HG03159 (cell line): ENCODE measurements around the gene SHQ1.

Experiments used
- ATAC-seq: cut with Tn5 transposase; IDR thresholded peaks from one replicate; pipeline ENCODE4 v1.9.1; 2021; ENCODE audit warnings: mild to moderate bottlenecking, moderate library complexity; ENCODE audit not compliant: unreplicated experiment

The SHQ1 gene

DNA sequence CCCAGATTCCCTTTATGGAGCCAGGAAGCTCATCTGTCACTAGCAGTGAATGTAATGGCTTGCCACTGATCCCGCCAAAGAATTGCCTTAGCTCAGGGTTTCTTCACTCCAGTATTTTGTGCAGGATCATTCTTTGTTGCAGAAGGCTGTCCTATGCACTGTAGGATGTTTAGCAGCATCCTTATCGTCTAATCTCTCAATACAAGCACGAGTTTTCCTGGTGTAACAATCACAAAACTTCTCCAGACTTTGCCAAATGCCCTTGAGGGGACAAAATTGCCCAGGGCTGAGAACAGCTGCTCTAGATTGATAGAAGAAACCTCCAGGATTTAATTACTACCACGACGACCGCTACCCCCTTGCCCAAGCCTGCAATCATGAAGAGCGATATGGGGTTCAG is 6.8 kb upstream of the SHQ1 start:
- no peak for ATAC-seq

DNA sequence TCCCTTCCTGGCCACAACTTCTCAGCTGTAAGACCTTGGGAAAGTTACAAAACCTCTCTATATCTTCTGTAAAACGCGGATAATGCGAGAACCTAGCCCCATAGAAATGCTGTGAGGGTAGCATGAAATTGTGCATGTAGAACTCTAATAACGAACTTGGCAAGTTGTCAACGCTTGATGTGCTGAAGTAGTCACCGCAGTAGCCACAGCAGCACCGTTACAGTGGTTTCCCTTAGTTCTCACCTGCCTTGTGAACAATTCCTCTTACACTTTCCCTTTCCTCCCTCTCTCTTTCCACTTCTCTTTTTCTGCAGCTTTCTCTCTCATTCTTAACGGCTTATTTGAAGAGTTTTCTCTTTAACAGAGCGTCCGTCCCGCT is 447 bp upstream of the SHQ1 start:
- ATAC-seq, result peak; percentile 45

GRCh38 chr3:72847282-72847681 is 963 bp downstream of the SHQ1 start:
- no peak for ATAC-seq

GRCh38 chr3:72846166-72846565 is 2.1 kb downstream of the SHQ1 start:
- ATAC-seq, result no peak

GRCh38 chr3:72844436-72844993 is 3.7 kb downstream of the SHQ1 start:
- no peak for ATAC-seq

DNA sequence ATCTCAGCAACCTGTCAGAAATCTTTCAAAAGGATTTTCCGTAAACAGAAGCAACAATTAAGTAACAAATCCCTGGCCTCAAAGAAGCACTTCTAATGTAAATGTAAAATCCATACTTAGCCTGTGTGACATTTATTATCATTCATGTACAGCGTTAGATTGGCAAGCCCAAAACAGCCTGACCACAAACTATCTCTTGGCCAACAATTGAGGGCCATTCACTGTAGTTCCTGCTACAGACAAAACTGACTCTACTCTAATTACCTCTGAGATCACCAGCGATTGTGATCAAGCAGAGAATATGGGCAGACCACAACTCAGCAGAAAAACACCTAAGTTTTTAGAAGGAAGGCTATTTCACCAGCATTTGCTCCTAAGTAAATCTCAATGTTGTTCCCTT is 9.2 kb downstream of the SHQ1 start:
- ATAC-seq, result no peak

GRCh38 chr3:72836923-72837322 is 11.3 kb downstream of the SHQ1 start:
- ATAC-seq, result no peak

- no peak for ATAC-seq
Observed at GRCh38 chr3:72836416-72836815, 11.8 kb downstream of the SHQ1 start.

DNA sequence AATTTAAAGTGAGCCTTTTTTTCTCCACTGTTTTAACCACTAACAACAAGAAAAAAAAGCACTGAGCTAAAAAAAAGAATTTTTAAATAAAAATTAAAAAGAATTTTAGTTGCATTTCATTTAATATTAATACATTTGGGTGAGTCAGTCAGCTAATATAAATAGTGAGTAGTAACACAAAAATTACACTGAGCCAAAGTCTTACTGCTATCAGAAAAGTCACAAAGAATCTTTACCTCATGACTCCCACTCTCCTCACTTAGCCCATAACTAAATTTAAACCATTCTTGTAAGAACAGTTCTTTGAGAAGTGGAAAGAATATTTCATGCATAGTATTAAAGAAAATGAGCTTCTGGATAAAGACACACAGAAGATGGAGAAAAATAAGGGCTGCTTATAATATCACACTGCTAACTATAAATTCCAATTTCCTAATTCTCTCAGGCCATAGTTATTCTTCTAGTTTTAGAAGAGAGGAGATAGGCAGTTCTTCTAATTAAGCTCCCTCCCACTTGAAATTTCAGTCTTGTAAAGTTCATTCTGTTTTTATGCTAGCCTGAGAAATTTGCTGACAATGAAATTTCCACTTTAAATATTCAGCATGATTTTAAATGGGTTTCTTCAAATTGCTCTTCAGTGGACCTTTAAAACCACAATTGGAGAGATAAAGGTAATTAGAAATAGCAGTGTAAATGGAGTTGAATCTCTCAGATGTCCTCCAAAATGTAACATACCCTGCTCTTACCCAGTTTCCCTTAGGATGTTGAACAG is 17.6 kb downstream of the SHQ1 start:
- no peak for ATAC-seq

- ATAC-seq, result no peak
Observed at GRCh38 chr3:72829701-72830100, 18.5 kb downstream of the SHQ1 start.

DNA sequence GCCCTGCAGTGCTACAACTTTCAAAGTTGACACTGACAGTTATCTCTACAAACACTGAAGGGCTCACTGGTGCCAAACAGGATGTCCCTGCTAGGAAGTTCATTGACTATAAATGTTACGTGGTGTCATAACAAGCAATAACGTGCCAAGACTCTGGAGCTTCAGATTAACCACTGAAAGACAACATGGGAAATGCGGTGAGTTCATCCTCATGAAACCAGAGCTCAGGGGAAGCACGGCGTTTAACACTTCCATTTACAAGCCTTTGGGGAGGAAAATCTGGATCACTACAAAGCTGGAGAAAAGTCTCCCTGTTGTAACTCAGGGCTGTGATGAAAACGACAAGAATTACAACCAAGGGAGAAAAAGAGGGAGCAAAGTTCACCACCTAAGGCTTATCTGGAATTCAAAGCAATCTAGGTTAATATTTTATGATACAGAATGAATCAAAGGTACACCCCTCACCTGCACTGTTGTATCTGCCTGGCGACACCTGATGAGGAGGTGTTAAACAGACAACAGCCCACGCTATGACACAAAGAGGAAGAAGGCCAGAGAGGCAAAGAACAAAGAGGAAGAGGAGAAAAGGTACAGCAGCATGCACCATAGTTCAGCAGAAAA is 27.0 kb downstream of the SHQ1 start:
- ATAC-seq, result peak; percentile 42

DNA sequence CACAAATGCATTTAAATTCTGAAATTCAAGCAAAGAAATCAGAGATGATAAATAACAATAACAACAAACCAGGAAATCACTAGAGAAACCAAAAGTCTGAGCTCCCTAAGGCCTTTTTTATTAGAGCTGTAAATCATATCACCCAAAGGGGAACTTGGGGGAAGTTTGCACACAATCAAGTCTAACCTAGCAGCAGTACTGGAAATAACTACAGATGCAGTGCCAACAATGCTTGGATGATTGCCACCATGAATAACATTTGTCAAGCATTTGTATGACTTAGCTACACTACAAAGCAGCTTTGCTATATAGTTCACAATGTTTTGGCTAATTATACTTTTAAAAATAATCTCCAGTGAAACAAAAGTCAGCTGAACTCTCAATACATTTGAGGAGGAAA is 27.8 kb downstream of the SHQ1 start:
- ATAC-seq, result no peak

GRCh38 chr3:72818905-72819304 is 29.3 kb downstream of the SHQ1 start:
- ATAC-seq, result no peak

GRCh38 chr3:72818092-72818773 is 30.0 kb downstream of the SHQ1 start:
- ATAC-seq, result no peak

DNA sequence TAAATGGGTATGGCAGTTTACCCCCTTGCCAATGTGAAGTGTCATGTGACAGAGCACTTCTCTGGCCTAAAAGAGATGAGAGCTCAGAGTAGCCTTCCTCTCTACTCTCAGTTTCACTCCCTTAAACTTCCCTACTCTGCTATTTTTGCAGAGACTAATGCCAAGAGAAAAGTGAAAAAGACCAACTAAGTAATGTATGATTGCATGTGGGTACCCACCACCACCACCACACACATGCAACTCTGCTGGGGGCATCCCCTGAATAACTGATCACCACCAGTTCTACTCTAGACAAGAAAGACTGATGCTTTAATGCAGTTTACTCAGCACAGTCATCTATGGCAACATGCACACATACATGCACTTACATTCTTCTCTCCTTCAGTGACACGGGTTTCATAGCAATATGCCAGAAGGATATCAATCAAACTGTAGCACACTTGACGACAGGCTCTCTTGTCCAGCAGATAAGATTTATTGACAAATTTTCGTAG is 31.3 kb downstream of the SHQ1 start:
- ATAC-seq, result peak; percentile 60

DNA sequence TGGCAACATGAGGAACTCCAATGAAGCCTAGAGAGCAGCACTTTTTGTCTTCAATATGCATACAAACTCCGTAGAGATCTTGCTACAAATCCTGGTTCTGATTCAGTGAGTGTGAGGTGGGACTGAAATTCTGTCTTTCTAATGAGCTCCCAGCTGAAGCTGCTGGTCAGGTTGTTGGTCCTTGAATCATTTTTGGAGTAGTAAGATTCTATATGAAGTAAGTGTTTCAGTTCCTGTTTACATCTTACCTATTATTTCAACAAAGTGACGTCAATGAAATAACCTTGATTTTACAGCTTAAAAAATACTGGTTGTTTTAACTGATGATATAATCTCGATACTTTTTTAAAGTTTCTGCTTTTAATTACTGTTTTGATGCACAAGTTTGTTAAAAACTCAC is 33.9 kb downstream of the SHQ1 start:
- ATAC-seq, result no peak

- no peak for ATAC-seq
Observed at GRCh38 chr3:72812201-72812600, 36.0 kb downstream of the SHQ1 start.

DNA sequence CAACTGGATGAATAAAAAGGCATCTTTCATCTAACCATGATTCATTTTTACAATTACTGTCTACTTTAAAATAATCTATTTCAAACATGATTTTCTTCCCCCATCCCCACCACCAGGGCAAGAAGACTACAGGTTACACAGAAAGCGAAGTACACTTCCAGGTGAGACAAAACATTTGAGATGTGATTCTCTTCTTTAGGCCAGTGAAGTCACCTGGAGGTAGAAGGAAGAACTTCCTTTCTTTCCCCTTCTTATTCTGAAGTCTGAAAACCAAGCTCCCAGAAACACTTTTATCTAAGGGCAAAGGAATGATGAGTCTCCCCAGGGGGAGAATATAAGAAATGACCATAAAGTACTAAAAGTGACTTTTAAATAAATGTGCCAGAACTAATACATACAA is 36.7 kb downstream of the SHQ1 start:
- ATAC-seq, result no peak

- no peak for ATAC-seq
Observed at GRCh38 chr3:72810659-72811434, 37.4 kb downstream of the SHQ1 start.

DNA sequence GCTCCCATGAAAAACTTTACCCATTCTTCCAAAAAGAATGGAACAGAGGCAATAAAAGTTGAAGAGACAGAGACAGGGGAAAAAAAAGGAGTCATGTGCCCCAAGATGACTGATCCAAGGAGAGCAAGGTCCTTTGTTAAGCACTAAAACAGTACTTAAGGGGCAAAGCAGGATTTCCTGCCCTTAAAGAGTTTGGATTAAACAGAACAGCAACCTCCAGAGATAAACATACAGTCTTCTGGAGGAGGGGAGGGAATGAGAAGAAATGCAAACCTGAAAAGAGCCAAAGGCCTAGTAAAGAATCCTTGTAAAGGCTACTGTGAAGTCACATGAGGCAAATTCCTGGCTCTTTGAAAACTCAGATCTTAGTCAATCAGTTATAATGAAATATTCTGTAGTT is 38.2 kb downstream of the SHQ1 start:
- no peak for ATAC-seq

DNA sequence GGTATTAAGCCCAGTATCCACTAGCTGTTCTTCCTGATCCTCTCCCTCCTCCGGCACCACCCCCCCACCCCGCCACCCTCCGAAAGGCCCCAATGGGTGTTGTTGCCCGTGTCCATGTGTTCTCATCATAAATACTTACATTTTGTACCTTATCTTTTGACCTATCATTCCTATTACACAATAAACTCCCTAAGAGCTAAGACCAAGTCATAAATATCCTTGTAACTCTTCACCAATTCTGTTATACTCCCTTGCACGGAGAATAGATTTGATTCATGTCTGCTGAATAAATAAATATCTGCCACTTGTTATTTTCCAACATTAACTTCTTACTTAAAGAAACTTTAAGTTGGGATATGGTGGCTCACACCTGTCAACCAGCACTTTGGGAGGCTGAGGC is 43.9 kb downstream of the SHQ1 start:
- no peak for ATAC-seq
